Measurements from ENCODE around the gene VAV2. TPM values are rescaled to one million over a fixed set of nuclear protein-coding genes. Genes with fewer than 3 reads are reported as not detected.
"Not testable (repeated sequence)": the region's sequence is repeated elsewhere in the genome, so short reads cannot be mapped to it uniquely, and the experiment has no call there.

The VAV2 gene
- polyA plus RNA-seq, 4 donors: 36.1 to 47.8 (median 36.3) TPM

- DNase-seq (ENCODE audit: low read depth in 4 of 4, low spot score in 3 of 4): no peak
Measured at GRCh38 chr9:133767008-133767407, 225.1 kb downstream of the VAV2 start.

GRCh38 chr9:133766234-133766633, 225.9 kb downstream of the VAV2 start:
- DNase-seq (ENCODE audit: low read depth in 4 of 4, low spot score in 3 of 4): not testable (repeated sequence)

- no peak for DNase-seq (ENCODE audit: low read depth in 4 of 4, low spot score in 3 of 4)
Measured at GRCh38 chr9:133763272-133764183, 228.6 kb downstream of the VAV2 start.

- no peak for DNase-seq (ENCODE audit: low read depth in 4 of 4, low spot score in 3 of 4)
Measured at GRCh38 chr9:133762488-133763271, 229.4 kb downstream of the VAV2 start.

GRCh38 chr9:133761641-133762248, 230.4 kb downstream of the VAV2 start:
- no peak for DNase-seq (ENCODE audit: low read depth in 4 of 4, low spot score in 3 of 4)

GRCh38 chr9:133760713-133761290, 231.3 kb downstream of the VAV2 start:
- no peak for DNase-seq (ENCODE audit: low read depth in 4 of 4, low spot score in 3 of 4)

- DNase-seq (ENCODE audit: low read depth in 4 of 4, low spot score in 3 of 4): no peak
Measured at GRCh38 chr9:133759946-133760345, 232.2 kb downstream of the VAV2 start.

GRCh38 chr9:133759146-133759900, 232.8 kb downstream of the VAV2 start:
- DNase-seq (ENCODE audit: low read depth in 4 of 4, low spot score in 3 of 4): no peak

GRCh38 chr9:133758228-133758627, 233.9 kb downstream of the VAV2 start:
- DNase-seq (ENCODE audit: low read depth in 4 of 4, low spot score in 3 of 4): no peak

- no peak for DNase-seq (ENCODE audit: low read depth in 4 of 4, low spot score in 3 of 4)
Measured at GRCh38 chr9:133754688-133755227, 237.4 kb downstream of the VAV2 start.

GRCh38 chr9:133754187-133754586, 237.9 kb downstream of the VAV2 start:
- DNase-seq (ENCODE audit: low read depth in 4 of 4, low spot score in 3 of 4): no peak

- no peak for DNase-seq (ENCODE audit: low read depth in 4 of 4, low spot score in 3 of 4)
Measured at GRCh38 chr9:133752739-133753446, 239.2 kb downstream of the VAV2 start.

- no peak for DNase-seq (ENCODE audit: low read depth in 4 of 4, low spot score in 3 of 4)
Measured at GRCh38 chr9:133750982-133751649, 241.0 kb downstream of the VAV2 start.

- DNase-seq (ENCODE audit: low read depth in 4 of 4, low spot score in 3 of 4): no peak
Measured at GRCh38 chr9:133747309-133747708, 244.8 kb downstream of the VAV2 start.

- not testable (repeated sequence) for DNase-seq (ENCODE audit: low read depth in 4 of 4, low spot score in 3 of 4)
Measured at GRCh38 chr9:133744528-133744927, 247.6 kb downstream of the VAV2 start.

- peak; percentile 51 to 65 (median 61) for DNase-seq (ENCODE audit: low read depth in 4 of 4, low spot score in 3 of 4)
Measured at GRCh38 chr9:133742849-133743444, 249.2 kb downstream of the VAV2 start.

GRCh38 chr9:133742251-133742650, 249.9 kb downstream of the VAV2 start:
- DNase-seq (ENCODE audit: low read depth in 4 of 4, low spot score in 3 of 4): no peak

GRCh38 chr9:133741716-133742115, 250.4 kb downstream of the VAV2 start:
- no peak for DNase-seq (ENCODE audit: low read depth in 4 of 4, low spot score in 3 of 4)
